HG02852 (cell line): ENCODE measurements around the gene KCNE1.
"Not testable (repeated sequence)": the region's sequence is repeated elsewhere in the genome, so short reads cannot be mapped to it uniquely, and the experiment has no call there.

Experiments
- ATAC-seq: cut with Tn5 transposase; IDR thresholded peaks from one replicate; pipeline ENCODE4 v1.9.1; 2021; ENCODE audit warnings: mild to moderate bottlenecking, moderate library complexity; ENCODE audit not compliant: unreplicated experiment

The KCNE1 gene

DNA sequence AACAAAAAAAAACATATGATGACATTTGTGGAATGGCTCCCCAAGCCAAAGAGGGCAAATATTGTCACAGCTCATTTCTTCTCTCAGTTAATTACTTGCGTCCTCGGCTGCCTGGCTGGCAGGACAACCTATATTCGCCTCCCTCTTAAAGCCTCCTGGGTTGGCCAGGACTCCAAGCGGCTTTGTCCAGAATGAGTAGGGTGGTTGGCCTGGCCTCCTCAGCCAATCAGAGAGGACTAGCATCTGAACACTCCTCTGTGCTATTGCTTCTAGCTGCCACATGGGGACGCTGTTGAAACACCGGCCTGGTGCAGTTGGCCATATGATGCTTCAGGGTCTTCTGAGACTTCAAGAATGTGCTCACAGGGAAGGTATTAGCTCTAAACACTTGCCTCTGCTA lies 83.6 kb downstream of the KCNE1 start:
- not testable (repeated sequence) for ATAC-seq

DNA sequence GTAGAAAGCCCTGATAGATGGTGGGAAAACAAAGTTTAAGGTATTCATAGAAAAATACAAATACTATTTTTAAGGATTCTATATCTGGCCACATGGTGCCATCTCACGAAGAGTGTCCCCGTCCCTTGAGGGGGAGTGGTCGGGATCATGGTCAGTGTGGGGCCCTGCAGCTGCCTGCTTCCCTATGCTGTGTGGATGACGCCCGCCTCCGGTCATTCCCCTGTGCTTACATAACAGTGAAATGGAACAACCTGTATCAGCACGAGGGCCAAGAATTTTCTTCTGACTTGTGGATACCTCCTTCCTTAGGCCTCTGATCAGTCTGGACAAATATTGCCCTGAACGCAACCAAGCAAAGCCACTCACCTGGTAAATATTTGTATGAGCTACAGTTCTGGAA lies 84.7 kb downstream of the KCNE1 start:
- not testable (repeated sequence) for ATAC-seq

DNA sequence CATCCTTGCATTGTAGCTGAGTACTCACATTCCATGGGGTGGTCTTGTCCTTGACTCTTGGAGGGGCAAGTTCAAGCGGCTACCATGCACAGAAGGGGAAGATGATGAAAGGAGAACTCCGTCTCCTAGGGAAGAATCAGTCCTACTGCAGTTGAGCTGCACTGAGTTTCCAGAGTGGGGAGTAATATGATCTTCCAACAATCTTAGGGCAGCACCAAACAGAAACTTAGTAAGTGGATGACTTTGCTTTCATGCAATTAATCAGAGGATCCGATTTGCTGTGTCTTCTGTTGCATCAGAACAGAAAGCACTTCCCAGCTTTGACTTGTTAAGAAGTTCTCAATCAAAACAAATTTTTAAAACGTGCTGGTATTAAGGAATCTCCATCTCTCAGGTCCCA lies 88.2 kb downstream of the KCNE1 start, which contains the start of gene SMIM34:
TSS of gene SMIM34 (minus strand) at position 147 of the 400 bp plus-strand sequence. CDS start at position 35, 112 bp downstream.
- not testable (repeated sequence) for ATAC-seq

DNA sequence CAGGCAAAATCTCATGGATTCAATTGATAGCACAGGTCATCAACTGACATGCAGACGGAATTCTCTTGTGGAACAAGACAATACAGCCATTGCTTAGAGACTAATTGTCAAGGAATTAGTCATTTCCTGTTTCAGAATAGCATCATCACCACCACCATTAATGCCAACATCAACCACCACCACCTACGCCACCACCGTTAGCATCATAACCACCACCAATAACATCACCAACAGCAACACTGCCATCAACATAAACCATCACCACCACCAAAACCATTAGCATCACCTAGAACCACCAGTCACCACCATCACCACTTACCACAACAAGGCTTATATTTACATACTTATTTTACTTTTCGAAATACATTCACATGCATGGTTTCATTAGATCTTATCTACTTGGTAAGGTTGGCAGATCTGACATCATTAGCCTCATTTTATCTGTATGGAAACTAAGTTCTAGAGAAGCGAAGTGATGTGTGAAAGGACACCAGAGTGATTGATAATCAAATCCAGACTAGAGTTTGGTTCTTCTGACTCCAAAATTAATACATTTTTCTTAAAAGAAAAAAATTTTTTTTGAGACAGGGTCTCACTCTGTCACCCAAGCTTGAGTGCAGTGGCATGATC lies 94.4 kb downstream of the KCNE1 start:
- ATAC-seq: not testable (repeated sequence)

DNA sequence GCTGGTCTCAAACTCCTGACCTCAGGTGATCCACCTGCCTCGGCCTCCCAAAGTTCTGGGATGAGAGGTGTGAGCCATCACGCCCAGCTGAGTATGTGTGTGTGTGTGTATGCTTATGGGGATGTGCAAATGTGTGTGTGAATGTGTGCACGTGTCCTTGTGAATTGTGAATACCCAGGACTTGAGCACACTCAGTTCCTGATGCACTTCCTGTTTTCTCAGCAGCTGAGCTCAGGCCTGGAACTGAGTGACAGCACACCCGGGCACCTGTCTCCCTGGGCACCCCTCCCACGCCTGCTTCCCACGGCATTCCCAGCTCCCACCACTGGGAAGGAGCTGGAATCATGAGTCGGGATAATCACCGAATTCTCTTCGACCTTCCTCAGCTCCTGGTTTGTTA lies 104.7 kb downstream of the KCNE1 start:
- ATAC-seq: not testable (repeated sequence)

DNA sequence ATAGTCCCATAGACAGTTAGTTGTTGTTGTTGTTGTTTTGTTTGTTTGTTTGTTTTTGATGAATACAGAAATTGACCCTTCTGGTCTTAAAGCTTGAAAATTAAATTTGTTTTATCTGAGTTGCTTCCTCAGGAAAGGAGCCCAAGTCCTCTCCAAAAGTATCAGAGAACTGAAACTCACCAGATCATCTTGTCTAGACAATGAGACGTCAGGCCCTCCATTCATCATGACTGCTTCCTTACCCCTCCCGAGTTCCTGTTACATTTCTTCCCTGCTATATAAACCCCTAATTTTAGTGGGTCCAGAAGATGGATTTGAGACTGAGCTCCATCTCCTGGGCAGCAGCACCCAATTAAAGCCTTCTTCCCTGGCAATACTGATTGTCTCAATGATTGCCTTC lies 105.3 kb downstream of the KCNE1 start:
- ATAC-seq: not testable (repeated sequence)

DNA sequence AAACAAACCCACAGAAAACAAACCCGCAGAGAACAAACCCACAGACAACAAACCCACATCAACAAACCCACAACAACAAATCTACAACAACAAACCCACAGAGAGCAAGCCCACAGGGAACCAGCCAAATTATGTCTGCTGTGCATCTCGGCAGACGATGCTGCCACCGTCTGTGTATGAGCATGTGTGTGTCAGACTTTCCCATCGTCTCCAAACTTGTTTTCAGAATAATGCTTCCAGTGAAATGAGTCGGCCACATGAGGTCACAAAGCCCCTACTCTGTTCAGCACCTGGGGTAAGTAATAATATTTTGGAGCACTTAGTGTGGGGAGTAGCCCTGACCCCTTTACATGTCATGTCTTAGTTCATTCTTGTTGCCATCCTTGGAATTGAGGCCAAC lies 105.9 kb downstream of the KCNE1 start:
- not testable (repeated sequence) for ATAC-seq

DNA sequence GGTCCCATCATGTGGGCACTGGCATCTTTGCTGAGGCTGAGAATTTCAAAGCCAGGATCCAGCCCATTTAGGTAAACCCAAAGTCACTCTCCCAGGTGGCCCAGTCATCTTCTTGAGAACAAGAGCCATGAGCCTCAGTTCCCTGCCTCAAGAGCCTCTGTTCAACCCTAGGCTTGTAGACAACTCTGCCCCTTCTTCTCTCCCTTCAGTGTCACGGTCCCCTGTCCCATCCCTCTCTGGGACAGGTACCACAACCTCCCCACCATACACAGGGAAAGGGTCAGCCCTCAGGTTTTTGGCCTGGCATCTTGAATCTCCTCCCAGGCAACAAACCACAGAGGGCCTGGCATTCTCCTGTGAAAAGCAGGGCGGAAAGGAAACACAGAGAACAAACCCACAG lies 106.3 kb downstream of the KCNE1 start:
- not testable (repeated sequence) for ATAC-seq

DNA sequence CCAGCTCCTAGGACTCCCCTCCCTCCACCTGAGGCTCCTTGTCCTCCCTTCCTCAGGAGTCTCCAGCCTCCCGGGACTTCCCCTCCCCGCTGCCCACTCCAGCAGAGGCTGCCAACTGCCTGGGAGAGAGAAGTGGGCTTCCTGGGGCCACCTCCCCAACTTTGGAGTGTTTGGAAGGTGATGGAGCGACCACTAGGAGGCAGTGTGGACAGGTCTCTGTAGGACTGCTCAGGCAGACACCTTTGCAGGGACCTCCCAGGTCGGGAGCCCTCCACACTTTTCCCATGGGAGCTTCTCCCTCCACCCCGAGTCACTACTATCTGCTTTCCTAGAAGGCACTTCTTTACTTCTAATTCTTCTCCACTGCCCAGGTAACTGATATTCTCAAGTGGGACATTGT lies 107.3 kb downstream of the KCNE1 start:
- not testable (repeated sequence) for ATAC-seq

DNA sequence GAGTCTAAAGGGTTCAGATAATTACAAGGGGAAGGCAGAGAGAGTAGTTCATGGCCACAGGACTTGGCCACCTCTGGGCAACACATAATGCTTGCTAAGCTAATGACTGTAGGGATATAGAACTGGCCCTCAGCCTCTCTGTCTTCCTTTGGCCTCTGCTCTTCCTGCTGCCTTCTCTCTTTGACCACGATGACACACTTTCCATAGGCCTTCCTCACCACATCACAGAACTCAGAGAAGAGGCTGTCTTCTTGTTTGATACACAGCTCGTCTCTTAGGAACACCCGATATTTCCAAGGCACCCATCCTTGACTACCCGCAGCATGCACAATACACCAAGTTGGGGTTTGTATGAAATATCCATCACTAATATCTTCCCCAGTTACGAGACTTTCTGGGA lies 111.5 kb downstream of the KCNE1 start:
- ATAC-seq: not testable (repeated sequence)
